GM19438 (cell line): ENCODE measurements around the gene DENND6B.
A peak's percentile ranks its signal among the peaks of the same experiment; 100 is the strongest.

ENCODE experiments used
- ATAC-seq: cut with Tn5 transposase; IDR thresholded peaks from one replicate; pipeline ENCODE4 v1.9.1; 2021; ENCODE audit warnings: low read depth; ENCODE audit not compliant: unreplicated experiment

The DENND6B gene

DNA sequence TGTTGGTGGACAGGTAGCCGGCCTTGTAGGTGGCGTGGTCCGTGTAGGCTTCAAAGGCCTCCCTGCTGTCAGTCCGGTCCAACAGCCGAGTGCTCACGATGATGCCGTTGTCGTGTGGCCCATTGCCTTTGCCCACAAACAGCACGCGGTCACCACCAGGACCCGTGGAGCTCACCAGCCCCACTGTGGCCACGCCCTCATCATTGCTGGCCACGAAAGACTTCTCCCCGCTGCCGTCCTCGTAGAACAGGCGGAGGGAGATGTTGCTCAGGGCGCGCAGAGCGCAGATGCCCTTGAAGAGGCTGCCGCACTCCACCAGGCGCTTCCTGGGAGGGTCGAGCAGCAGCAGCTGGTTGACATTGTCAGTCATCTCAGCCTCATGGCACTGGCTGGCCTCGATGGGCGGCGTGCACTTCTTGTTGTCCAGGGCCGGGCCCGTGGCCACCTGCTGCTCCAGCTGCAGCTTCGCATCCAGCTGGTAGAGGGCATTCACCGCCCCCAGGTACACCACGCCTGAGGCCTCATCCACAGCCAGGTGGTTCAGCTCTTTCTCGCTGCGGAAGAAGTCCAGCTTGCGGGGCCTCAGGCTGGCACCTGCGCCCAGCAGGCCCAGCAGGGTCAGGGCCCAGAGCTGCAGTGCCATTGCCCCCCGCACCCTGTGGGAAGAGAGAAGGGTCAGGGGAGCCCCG, 36.7 kb downstream of the DENND6B start:
- no peak for ATAC-seq

GRCh38 chr22:50289151-50289941, 37.5 kb downstream of the DENND6B start:
- ATAC-seq, result no peak

- no peak for ATAC-seq
These were observed 39.1 kb downstream of the DENND6B start for GRCh38 chr22:50287731-50288130.

DNA sequence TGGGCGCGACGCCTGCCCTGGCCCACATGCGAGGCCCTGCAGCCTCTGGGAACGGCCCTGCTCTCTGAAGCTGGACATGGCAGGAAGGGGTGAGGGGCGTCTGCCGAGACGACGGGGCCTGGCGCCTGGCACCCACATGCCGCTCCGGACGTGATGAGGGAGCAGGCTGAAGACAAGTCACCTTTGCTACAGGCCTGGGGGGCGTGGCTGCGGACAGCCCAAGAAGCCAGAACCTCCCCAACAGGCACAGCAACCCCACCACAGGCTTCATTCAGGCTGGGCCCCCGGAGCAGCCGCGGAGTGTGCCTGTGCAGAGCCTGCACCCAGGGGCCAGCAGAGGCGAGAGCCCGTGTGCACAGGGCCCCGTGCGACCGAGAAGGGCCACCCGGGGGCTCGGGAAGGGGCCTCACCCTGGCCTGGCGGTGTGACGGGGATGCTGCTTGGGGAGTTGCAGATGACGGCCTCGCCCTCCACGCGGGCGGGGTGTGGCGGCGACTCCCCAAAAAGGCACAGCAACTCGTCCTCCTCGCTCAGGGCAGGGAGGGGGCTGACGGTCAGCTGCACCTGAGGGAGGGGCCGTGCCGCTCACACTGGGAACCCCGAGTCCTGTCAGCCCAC, 40.0 kb downstream of the DENND6B start:
- ATAC-seq, result no peak

GRCh38 chr22:50286275-50286674, 40.5 kb downstream of the DENND6B start:
- ATAC-seq, result no peak

GRCh38 chr22:50285568-50286229, 41.1 kb downstream of the DENND6B start:
- ATAC-seq, result no peak

- ATAC-seq, result no peak
These were observed 42.3 kb downstream of the DENND6B start for GRCh38 chr22:50284479-50284878.

DNA sequence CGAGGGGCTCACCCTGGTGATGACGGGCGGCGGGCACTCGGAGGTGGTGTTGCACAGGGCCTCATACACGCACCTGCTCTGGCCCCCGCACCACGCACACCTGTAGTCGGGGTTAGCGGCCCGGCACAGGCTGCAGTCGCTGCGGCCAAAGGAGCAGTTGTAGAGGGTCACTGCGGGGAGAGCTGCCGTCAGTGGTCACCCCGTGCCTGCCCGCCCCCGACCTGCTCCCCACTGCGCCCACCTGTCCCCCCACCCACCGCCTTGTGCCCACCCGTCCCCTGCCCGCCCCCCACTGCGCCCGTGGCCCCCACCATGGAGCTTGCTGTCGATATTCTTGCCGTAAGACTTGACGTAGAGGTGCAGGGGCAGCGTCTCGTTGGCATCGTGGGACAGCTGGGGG, 43.0 kb downstream of the DENND6B start:
- ATAC-seq, result no peak

- ATAC-seq, result no peak
These were observed 44.3 kb downstream of the DENND6B start for GRCh38 chr22:50282361-50283155.

DNA sequence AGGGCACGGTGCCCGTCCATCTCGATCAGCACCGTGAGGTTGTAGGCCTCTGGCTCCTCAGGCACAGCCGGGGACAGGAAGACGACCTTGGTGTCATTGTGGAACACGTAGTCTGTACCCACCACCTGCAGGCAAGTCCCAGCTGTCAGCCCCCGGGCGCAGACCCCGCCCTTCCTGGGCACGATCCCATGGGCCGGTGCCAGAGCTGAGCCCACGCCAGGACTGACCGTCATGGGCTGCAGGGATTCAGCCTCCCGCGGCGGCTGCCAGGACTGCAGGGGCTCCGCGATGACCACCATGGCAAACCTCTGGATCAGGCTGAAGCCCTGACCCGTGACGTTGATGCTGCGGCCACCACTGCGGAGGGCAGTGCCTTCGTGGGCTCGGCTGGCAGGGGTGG, 44.9 kb downstream of the DENND6B start:
- ATAC-seq, result no peak

DNA sequence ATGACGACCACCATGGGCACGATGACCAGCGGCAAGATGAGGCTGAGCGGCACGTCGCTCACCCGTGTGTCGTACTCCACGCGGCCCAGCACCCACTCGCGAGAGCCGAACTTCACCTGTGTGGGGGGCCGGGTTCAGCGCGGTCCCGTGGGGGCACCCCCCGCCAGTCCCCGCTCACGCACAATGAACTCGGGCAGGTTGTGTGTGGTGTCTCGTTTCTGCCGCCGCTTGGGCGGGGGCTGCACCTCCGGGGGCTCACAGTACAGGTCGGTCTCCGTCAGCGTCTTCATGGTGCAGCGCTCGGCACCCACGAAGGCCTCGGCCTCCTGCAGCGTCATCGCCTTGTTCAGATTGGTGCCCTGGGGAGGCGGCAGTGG, 45.4 kb downstream of the DENND6B start:
- no peak for ATAC-seq

- no peak for ATAC-seq
These were observed 46.0 kb downstream of the DENND6B start for GRCh38 chr22:50280708-50281383.

DNA sequence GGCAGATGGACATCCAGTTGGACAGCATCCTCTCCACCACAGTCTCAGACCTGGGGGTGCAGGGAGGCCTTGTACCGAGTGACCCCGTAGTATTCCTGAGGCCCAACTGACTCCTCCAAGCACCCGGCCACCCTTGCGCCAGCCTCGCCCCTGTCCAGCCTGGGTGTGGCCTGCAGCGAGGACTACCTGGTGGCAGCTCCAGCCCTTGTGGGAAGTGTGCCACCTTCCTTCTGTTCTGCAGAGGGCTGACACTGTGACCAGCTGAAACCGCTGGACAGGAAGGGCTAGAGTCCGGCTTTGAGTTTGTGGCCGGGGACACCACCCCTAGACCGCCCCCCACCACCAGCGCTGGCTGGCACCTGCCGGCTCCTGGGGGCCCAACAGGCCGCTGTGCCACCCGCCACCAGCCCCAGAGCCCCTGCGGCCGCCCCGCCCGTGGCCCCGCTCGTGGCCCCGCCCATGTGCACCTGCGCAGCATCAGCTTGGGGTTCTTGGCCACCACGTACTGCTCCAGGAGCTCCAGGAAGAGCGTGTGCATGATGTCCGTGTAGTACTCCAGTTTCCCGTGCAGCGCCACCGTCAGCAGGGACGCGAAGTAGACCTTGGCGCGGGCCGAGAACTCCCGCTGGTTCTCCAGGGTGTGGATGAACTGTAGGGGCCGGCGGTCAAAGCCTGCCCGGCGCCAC, 46.6 kb downstream of the DENND6B start:
- no peak for ATAC-seq

- ATAC-seq, result no peak
These were observed 47.7 kb downstream of the DENND6B start for GRCh38 chr22:50278956-50279619.

GRCh38 chr22:50278461-50278860, 48.4 kb downstream of the DENND6B start:
- no peak for ATAC-seq

DNA sequence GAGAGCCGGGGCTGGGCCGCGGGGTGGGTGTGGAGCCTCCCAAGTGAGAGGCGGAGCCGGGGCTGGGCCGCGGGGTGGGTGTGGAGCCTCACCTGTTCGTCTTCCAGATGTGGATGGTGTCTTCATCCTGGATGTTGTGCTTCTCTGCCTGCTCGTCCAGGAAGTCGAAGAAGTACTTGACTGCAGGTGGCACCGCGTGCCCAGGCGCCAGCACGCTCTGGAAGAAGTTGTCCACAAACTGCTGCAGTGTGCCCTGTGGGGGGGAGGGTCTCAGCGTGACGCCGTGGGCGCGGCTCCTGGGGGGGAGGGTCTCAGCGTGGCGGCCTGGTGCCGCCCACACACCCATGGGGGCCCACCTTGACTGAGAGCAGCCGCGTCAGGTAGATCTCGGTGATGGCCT, 49.1 kb downstream of the DENND6B start:
- no peak for ATAC-seq

- ATAC-seq, result peak; percentile 72
These were observed 50.7 kb downstream of the DENND6B start for GRCh38 chr22:50276143-50276542.

- ATAC-seq, result no peak
These were observed 51.4 kb downstream of the DENND6B start for GRCh38 chr22:50275181-50276055.
